ENCODE measurements around the gene SRSF7. TPM values are rescaled to one million over a fixed set of nuclear protein-coding genes. Genes with fewer than 3 reads are reported as not detected.

The SRSF7 gene
- total and polyA plus RNA-seq, 2 donors (not counting 1 experiment from before 2014, with no cell fraction given): 283 to 505 TPM

GRCh38 chr2:38747007-38747424, 4.1 kb downstream of the SRSF7 start:
- ATAC-seq (ENCODE audit: low read depth): no peak
- Mint-ChIP-seq H3K4me1 (peaks cover 61% of the 10 kb centered on the region), H3K9me3 (ENCODE audit: insufficient read depth) (no peaks in the 10 kb centered on the region), H3K4me3 (no peak overlapping the region), H3K27ac (no peak overlapping the region), H3K27me3 (no peaks in the 10 kb centered on the region)
- peak overlapping the region in 1 of 2 donors; percentile 48 for H3K27ac ChIP-seq (ENCODE audit: low read length in 2 of 2)
- POLR2A ChIA-PET: no interaction called here
- intact Hi-C loops (cut with micrococcal nuclease): loop anchor here (5.0 kb wide), 1 partner anchor 485 kb away; no protein-coding TSS in a partner anchor
- DNase-seq: no peak
- peaks cover 33 to 34% of the 10 kb centered on the region in 2 donors for H3K4me1 ChIP-seq (ENCODE audit: control insufficient read depth in 2 of 2, insufficient read depth in 2 of 2, low read length in 2 of 2)
- H3K9ac ChIP-seq (ENCODE audit: low read length): no peak overlapping the region
- no peaks in the 10 kb centered on the region for H3K27me3 ChIP-seq (replicated peaks in 1 of 4; ENCODE audit: control extremely low read depth in 1 of 4, control insufficient read depth in 3 of 4, insufficient read depth in 4 of 4, low read length in 3 of 4)
- no peak overlapping the region for H2AFZ ChIP-seq (ENCODE audit: insufficient read depth, low read depth, low read length, poor library complexity, severe bottlenecking)
- TF ChIP-seq CTCF (IDR thresholded peaks at IDR 0.05): no peak
- TF ChIP-seq EZH2 (IDR thresholded peaks at IDR 0.05; ENCODE audit: borderline replicate concordance, insufficient read depth, low read depth, low read length, poor library complexity, severe bottlenecking): no peak
- peak overlapping the region; percentile 13 for H3K4me2 ChIP-seq (replicated peaks; ENCODE audit: low read depth, low read length, poor library complexity, severe bottlenecking)
- CTCF ChIA-PET: interaction anchor here (1.0 to 9.0 kb wide), 3 partner anchors 136 to 165 kb away, joined by 3 to 85 read pairs (median 8); no protein-coding TSS in a partner anchor
- 92% methylated on average over 2 of the region's 4 CpGs for WGBS (ENCODE audit: insufficient coverage)
- H3K79me2 ChIP-seq (ENCODE audit: control insufficient read depth, insufficient read depth, low read length): peaks cover 53% of the 10 kb centered on the region
- H3K4me3 ChIP-seq (ENCODE audit: control extremely low read depth in 1 of 5, extremely low read depth in 1 of 5, insufficient read depth in 1 of 5, low read depth in 2 of 5, low read length in 4 of 5): no peak overlapping the region
- H3K36me3 ChIP-seq (replicated peaks in 1 of 2; ENCODE audit: control extremely low read depth in 1 of 2, control insufficient read depth in 1 of 2, extremely low read depth in 1 of 2, insufficient read depth in 2 of 2, low read length in 1 of 2): peaks cover 26 to 74% of the 10 kb centered on the region in 2 experiments
- H4K20me1 ChIP-seq (ENCODE audit: control insufficient read depth, insufficient read depth, low read length, poor library complexity, severe bottlenecking): peaks cover 67% of the 10 kb centered on the region
- no peaks in the 10 kb centered on the region for H3K9me3 ChIP-seq (ENCODE audit: control extremely low read depth in 1 of 3, control insufficient read depth in 2 of 3, insufficient read depth in 1 of 3, low read length in 2 of 3)

GRCh38 chr2:38745267-38745666, 5.9 kb downstream of the SRSF7 start:
- H3K9me3 Mint-ChIP-seq (ENCODE audit: insufficient read depth): no peaks in the 10 kb centered on the region
- Histone ChIP-seq H3K79me2 (ENCODE audit: control insufficient read depth, insufficient read depth, low read length) (peaks cover 37% of the 10 kb centered on the region), H3K27ac (ENCODE audit: low read length in 2 of 2) (no peak overlapping the region), H3K4me1 (ENCODE audit: control insufficient read depth in 2 of 2, insufficient read depth in 2 of 2, low read length in 2 of 2) (peaks cover 27 to 28% of the 10 kb centered on the region in 2 donors), H3K9me3 (ENCODE audit: control extremely low read depth in 1 of 3, control insufficient read depth in 2 of 3, insufficient read depth in 1 of 3, low read length in 2 of 3) (no peaks in the 10 kb centered on the region), H3K27me3 (replicated peaks in 1 of 4; ENCODE audit: control extremely low read depth in 1 of 4, control insufficient read depth in 3 of 4, insufficient read depth in 4 of 4, low read length in 3 of 4) (no peaks in the 10 kb centered on the region), H3K4me3 (ENCODE audit: control extremely low read depth in 1 of 5, extremely low read depth in 1 of 5, insufficient read depth in 1 of 5, low read depth in 2 of 5, low read length in 4 of 5) (no peak overlapping the region), H3K9ac (ENCODE audit: low read length) (no peak overlapping the region), H2AFZ (ENCODE audit: insufficient read depth, low read depth, low read length, poor library complexity, severe bottlenecking) (no peak overlapping the region), H3K4me2 (replicated peaks; ENCODE audit: low read depth, low read length, poor library complexity, severe bottlenecking) (no peak overlapping the region), H4K20me1 (ENCODE audit: control insufficient read depth, insufficient read depth, low read length, poor library complexity, severe bottlenecking) (peaks cover 67% of the 10 kb centered on the region), H3K36me3 (replicated peaks in 1 of 2; ENCODE audit: control extremely low read depth in 1 of 2, control insufficient read depth in 1 of 2, extremely low read depth in 1 of 2, insufficient read depth in 2 of 2, low read length in 1 of 2) (peaks cover 26 to 82% of the 10 kb centered on the region in 2 experiments)
- intact Hi-C loops (cut with micrococcal nuclease): loop anchor here (5.0 kb wide), 1 partner anchor 487 kb away; no protein-coding TSS in a partner anchor
- H3K27ac Mint-ChIP-seq: no peak overlapping the region
- CTCF ChIA-PET: interaction anchor here (9.0 kb wide), 1 partner anchor 164 kb away, joined by 85 read pairs; no protein-coding TSS in a partner anchor
- no peak for ATAC-seq (ENCODE audit: low read depth)
- no peak for DNase-seq
- WGBS (ENCODE audit: insufficient coverage): 92% methylated on average over 7 of the region's 9 CpGs
- POLR2A ChIA-PET: no interaction called here
- H3K4me3 Mint-ChIP-seq: no peak overlapping the region
- no peaks in the 10 kb centered on the region for H3K27me3 Mint-ChIP-seq
- TF ChIP-seq CTCF (IDR thresholded peaks at IDR 0.05): no peak
- no peak for TF ChIP-seq EZH2 (IDR thresholded peaks at IDR 0.05; ENCODE audit: borderline replicate concordance, insufficient read depth, low read depth, low read length, poor library complexity, severe bottlenecking)
- peaks cover 57% of the 10 kb centered on the region for H3K4me1 Mint-ChIP-seq
